HUDEP-2 (cell line): Measurements from ENCODE around the gene TRIP10.

Experiments used
- DNase-seq, 76 experiments: peaks; one replicate each; lab custom pipeline; 2025; ENCODE audit not compliant: unreplicated experiment in 76 of 76; lab: John Stamatoyannopoulos, UW

TRIP10 gene

DNA sequence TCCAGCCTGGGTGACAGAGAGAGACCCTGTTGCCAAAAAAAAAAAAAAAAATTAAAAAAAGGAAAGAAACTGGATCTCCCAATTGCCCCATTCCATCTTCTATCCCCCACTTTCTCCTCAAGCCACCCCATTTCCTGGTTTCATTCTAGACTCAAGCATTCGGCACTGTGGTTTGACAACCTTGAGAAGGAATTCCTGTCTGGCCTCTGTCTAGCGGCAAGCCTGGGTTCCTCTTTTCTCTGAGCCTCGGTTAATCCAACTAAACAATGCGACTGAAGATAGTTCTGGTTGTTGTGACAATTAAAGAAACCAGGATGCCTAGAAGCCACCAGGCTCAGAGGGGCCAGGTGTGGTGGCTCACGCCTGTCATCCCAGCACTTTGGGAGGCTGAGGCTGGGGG is 15.7 kb upstream of the TRIP10 start:
- DNase-seq: no peak

DNA sequence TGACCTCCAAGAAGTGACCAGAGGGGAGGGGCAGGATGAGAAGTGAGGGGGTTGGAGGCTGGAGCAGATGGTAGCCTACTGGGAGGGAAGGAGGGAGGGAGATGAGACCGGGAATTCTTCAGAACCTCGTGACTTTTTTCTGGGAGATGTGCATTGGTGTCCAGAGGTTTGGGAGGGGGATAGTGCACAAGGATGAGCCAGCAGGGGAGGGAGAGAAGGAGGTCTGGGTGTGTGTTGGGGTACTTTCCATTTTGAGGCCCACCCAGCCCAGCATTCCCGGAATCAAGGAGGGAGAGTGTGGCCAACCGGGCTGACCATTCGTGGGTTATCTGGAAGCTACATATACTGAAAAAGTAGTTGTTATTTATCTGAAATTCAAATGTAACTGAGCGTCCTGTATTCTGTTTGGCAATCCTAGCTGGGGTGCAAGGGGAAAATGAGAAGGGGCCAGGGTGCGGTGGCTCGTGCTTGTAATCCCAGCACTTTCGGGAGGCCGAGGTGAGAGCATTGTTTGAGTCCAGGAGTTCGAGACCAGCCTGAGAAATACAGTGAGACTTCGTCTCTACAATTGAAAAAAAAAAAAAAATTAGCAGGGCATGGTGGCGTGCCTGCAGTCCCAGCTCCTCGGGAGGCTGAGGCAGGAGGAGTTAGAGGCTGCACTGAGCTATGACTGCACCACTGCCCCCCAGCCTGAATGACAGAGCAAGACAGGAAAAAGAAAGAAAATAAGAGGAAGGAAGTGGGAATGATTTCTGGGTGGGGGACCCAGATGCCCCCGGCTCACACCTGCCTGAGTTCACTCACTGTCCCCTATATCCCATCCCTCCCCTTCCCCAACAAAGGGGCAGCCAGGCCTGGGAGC is 14.6 kb upstream of the TRIP10 start:
- no peak for DNase-seq

DNA sequence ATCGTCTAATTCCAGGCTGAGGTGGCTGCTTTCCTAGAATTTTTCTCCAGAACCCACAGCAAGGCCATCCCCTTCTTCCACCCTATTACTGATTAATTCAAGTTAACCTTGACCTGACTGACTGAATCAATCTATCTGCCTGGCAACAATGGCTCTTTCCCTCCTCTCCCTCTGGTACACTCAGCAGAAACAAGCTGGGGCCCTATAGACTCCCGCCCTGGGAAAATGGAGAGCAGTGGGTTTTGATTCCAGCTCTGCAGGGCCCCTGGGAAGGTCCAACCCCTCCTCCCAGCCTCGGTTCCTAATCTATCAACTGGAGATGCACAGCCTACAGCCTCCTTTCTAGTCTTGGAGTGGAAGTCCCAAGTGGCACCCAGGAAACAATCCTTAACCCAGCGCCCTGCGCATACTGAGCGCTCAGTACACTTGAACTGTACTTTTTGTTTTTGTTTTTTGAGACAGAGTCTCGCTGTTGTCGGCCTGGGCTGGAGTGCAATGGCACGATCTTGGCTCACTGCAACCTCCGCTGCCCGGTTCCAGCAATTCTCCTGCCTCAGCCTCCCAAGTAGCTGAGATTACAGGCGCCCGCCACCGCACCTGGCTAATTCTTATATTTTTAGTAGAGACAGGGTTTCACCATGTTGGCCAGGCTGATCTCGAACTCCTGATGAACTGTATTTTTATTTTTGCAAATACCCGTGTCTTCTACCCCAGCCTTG is 13.8 kb upstream of the TRIP10 start:
- DNase-seq: no peak

DNA sequence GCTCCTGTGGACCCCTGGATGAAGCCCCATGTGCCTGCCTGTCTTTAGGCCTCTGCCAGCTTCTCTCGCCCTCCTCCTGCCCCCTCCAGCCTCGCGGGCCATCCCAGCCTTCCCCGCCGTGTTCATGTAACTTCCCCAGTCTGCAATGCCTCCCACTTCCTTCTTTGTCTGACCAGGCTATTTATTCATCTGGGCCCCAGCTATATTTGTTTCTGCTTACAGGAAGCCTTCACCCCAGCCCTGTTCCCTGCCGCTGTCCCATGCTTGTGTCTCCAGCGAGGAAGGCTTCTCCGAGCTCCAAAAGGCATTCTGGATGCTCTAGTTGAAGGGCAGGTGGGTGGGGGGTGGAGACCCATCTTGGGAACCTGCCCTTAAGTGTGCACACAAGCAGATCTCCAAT is 11.1 kb upstream of the TRIP10 start:
- DNase-seq: no peak

DNA sequence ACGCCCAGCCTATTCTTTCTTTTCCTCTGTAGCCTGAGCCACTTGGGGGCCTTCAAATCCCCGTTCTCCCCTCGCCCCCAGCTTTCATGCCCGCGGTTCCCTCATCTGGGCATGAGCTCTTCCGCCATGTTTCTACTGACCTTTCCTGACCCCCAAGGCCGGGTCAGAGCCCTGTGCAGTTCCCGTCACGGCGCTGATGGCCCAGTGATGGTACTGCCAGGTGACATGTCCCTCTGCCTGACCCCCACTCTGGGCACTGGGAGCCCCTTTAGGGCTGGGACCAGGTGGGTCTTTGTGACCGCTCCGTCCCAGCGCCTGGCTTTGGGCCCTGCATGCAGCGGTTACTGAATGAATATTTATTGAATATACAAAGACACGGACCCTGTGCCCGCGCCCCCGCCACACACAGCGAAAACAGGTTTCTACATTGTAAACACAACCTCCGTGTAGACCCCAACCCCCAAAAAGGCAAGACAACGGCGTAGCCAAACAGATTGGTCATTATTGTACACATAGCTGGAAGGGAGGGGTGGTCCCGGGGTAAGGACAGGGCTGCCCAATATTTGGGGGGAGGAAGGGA is 9.8 kb upstream of the TRIP10 start:
- no peak for DNase-seq

DNA sequence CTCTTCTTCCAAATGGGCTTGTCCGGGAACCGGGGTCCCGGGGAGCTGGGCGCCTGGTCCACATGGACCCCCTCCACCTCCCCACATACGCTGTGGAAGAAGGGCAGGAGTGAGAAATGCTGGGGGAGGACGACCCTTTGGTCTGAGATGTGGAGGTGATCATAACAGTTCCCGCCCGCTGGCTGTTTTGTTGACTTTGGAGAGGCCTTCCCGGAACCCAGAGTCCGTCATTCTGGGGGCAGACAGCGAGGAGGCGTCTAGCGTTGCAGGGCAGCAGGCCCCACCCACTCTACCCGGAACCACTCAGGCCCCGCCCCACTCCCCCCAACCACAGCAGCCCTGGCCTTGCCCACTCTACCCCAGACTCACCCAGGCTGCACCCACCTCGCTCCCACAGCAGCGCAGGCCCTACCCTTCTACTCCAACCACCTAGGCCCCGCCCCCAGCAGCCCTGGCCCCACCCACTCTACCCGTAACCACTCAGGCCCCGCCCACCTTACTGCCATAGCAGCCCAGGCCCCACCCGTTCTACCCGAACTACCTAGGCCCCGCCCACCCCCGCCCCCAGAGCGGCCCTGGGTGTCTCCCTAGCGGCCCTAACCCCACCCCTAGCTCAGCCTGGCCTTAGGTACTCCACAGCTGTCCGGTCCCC is 9.2 kb upstream of the TRIP10 start:
- DNase-seq: peak in 72 of 76 experiments; percentile 27 to 94 (median 83)

DNA sequence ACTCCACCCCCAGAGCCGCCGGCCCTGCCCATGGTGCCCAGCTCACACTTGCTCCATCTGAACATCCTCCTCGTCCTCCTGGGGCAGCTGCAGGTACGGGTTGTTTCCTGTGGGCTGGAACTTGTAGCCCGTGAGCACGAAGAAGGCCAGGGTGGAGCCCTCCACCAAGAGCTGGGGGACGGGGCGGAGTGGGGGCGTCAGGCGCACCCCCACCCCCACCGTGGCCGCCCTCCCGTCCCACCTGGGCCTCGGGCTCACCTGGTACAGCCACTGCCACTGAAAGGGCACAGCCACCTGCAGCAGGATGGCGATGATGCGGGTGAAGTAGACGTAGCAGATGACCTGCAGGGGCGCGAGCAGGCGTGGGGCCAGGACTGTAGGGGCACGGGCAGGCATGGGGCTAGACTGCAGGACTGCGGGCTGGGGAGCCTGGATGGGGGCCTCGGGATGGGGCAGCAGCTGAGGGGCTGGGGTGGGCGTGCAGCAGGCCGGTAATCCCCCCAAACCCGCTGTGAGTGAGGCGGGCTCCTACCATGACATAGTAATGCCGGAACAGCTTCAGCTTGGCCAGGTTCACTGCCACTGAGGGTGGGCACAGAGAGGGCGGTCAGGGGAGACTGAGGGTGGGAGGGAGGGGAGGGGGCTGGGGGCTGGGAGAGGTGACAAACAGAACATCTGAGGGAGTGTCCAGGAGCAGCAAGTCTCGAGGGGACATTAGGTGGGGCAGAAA is 8.4 kb upstream of the TRIP10 start:
- no peak for DNase-seq

DNA sequence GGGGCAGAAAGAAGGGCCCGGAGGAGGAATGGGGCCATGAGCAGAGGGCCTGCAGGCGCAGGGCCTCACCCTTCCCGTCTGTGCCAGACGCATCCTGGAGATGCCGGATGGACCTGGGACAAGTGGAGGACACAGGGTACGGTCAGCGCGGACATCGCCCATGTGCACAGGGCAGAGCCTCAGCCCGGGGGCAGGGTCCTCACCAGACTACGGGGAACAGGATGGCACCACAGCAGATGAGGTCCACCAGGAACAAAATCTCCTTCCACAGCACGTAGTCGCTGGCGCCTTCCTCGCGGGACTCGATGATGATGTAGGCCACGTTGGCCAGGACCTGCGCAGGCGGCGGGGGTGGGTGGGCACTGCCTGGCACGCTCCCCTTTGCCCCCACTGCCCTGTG is 7.7 kb upstream of the TRIP10 start:
- no peak for DNase-seq

DNA sequence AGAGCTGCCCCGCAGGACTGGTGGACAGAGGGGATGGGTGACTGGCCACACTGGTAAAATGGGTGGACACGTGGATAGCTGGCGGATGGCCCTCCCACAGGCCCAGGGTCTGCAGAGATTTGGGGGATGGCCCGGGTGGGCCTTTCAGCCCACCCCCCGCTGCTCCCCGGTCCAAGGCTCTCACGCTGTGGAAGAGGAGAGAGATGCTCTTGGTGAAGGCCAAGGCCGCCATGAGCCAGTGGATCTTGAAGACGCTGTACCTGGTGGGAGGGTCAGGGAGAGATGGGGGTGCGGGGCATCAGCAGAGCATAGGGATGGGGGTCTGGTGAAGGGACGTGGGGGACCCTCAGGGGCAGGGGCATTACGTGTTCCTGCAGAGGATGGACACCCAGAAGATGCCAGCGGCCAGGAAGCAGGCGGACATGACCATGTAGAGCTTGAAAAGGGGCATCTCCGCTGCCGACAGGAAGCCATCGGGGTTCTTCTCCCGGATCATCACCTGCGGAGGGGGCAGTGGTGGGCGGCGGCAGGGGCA is 6.6 kb upstream of the TRIP10 start:
- no peak for DNase-seq

DNA sequence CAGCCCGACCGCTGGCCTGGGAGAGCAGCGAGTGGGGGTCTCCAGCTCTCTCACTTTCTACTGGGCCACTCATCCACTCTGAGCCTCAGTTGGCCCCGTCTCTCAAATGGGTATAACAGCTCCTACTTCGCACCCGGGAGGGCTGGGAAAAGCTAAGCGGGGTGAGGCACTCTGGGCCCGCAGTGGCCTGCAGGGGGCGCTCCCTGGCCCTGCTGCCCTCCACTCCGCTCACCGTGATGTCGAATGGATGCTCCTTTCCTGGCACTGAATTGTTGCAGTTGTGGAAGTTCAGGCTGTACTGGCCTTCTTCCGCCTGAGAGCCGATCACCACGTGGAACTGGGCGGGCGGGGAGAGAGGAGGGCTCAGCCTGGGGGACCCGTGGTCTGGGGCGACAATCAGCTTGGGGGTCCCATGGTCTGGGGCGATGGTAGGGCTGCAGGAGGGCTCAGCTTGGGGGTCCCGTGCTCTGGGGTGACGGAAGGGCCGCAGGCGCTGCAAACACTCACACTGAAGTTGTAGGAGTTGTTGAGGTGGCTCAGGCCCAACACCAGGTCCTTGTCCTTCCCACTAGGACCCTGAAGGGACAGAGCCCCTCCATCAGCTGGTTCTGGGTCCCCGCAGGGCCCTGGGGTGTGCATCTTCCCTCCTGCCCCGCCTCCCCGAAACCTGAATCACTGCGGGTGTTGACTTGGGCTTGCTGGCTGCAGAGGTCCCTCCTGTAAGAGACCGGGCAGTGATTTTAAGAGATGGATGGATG is 6.0 kb upstream of the TRIP10 start:
- peak in 4 of 76 experiments; percentile 13 to 24 (median 17) for DNase-seq

DNA sequence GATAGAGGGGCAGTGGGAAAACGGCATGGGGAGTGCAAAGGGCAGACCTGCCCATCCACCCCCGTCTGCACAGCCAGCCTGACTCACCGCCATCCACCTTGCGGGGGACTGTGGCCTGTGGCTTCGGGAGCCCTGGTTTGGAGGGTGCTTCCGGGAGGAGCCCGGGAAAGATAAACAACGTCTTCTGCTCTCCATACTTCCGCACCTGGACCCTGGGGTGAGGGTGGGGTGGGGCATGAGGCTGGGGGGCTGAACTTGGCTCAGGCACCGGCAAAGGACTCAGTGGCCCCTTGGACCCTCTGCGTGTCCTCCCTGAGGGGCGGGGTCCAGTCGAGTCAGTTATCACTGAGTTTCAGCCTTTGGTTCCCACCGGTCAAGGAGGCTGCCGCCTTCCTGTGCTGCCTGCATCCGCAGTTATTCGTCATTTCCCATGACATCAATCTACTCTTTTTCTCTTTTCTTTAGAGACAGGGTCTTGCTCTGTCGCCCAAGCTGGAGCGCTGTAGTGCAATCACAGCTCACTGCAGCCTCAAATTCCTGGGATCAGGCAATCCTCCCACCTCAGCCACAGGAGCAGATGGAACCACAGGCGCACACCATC is 5.3 kb upstream of the TRIP10 start:
- no peak for DNase-seq

DNA sequence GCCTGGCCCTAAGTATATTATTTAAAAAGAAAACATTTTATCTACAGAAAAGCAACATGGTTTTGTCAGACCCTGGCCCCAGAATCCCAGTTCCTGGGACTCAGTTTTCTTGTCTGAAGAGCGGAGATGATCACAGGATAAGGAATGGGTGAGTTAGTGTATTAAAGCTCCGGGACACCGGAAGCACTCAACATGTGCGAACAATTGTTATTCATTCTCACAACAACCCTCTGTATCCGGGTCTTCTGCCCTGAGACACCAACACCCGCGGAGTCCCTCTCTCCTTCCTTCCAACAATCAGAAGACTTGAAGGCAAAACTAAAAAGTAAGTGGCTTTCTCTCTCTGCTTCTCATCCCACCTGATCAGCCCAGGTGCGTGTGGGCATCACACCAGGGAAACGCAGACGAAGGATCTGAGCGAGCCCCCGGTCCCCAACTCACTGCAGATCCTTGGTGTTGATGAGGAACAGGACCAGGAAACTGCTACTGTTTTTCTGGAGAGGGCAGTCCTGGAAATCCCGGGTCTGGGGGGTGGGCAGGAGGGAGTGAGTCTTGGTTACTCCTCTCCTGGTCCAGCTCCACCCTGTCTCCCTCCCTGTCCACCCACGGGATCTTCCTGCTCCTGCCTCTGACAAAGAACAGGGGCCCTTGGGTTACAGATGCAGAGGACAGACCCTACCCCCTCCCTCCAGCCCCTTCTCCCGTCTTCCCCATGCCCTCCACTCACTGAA is 4.1 kb upstream of the TRIP10 start:
- no peak for DNase-seq

DNA sequence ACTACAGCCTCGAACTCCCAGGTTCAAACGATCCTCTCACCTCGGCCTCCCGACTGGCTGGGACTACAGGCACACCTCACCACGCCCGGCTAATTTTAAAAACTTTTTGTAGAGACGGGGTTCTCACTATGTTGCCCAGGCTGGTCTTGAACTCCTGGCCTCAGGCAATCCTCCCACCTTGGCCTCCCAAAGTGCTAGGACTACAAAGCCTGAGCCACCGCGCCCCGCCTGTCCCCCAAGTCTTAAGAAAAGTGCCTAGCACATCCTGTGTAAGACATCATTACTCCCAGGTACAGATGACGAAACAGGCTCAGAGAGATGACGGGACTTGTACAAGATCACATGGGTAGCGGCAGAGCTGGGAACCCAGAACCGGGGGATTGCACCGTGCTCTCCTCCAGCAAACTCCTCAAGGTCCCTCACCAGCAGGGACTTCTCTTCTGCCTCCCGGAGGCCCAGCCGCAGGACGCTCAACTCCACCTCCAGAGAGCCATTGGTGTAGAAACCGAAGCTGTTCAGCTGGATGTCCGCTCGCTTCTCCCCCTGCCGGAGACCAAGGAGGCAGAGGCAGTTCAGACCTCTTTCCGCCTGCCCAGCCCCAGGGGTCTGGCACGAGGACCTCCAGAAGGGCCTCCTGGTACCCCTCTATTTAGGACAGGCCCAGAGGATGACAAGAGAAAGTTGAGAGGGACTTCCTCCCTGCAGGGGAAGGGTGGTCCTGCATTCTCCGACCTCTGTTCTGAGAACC is 3.1 kb upstream of the TRIP10 start:
- peak in 73 of 76 experiments; percentile 38 to 88 (median 70) for DNase-seq

DNA sequence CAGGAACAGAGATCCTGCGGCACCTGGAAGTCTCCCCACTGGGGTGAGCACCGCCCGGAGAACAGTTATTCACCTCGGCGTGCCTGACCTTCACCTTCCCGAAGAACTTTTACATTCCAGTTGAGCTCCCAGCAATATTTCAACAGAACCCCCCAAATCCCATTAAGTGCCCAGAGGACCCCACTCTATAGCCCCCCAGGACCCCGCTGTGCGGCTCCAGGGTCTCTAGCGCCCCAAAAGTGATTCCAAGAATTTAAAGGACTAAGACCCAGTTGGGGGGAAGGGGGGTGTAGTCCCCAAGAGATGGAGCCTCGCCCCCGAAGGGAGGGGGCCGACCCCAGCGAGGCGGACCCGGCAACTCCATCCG is 2.6 kb upstream of the TRIP10 start:
- peak in 4 of 76 experiments; percentile 43 to 93 (median 57) for DNase-seq

DNA sequence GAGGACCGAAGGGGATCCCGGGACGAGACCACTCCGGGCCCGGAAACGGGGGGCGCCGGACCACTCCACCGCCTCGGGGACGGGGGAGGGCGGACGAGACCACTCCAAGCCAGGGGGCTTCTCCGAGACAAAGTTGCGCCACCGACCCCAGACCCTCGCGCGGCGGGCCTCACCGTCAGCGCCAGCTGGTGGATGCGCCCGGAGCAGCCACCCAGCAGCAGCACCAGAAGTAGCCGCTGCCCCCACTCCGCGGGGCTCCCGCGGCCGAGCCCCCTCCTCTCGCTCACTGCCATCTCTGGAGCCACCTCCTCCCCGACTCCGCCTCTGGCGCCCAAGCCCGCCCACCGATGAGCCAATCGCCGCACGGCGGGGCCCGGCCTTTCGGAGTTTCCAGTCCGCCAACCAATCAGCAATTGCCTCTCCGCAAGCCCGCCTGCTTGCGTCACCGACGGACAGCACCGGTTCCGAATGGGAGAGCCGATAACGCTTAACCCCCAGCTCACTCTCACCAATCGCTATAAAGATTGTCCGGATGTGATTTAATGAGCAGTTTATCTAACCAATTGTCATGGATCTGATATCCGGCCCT is 2.1 kb upstream of the TRIP10 start, which contains the start of gene GPR108:
GPR108 (minus strand) TSS at position 297 of the 589 bp plus-strand sequence; CDS start at position 293, 4 bp downstream.
- DNase-seq: peak; percentile 40 to 100 (median 100)

DNA sequence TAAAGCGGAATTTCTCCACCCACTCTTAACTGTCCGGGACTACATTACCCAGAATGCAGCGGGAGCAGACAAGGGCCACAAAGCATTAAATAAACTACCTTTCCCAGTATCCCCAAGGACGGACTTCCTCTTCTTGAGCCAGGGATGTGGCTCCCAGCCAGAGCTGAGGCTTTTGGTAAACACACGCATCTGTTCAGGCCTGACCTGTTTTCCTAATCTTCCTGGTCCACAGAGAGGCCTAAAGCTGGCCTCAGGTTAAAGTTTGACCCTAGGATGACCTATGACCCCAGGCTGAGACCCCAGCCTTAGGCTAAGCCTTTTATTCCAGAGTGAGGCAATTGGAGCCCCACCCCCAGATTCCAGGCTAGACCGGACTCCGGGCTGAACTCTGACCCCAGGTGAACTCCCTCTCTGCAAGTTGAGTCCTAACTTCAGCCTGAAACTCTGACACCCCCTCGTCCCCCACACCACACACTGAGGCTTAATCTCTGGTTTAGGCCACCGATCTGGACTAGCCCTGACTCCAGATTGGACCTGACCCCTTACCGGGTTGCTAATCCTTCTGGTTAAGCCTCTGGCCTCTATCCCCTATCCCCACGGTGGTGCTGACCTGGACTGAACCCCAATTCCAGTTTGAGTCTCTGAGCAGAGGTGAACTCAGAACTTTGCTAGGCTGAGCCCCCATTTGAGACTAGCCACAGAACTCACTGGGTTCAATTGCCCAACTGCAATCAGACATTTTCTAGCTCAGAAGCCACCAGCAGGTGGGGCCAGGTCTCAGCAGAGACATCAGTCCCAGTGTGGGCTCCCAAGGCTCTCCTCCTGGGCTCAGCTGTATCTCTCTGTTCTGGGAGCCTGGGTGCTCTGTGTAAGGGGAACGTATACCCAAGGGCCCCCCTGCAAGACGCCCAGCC is 1.4 kb upstream of the TRIP10 start:
- DNase-seq: peak in 74 of 76 experiments; percentile 30 to 99 (median 82)
